Mucosa of rectum (tissue), 2 donors: ENCODE measurements around the gene STEAP4.

Experiments used
- H3K27ac ChIP-seq, 2 donors: one replicate each; pipeline ENCODE4 v1.7.0; 2013; ENCODE audit warnings: inconsistent platforms in 2 of 2, low read depth in 2 of 2, low read length in 2 of 2
- H3K27me3 ChIP-seq, 2 donors: one replicate each; pipeline ENCODE4 v1.7.0; 2013; ENCODE audit warnings: low read length in 2 of 2; ENCODE audit not compliant: control insufficient read depth in 2 of 2, insufficient read depth in 2 of 2
- H3K36me3 ChIP-seq, 2 donors: one replicate each; pipeline ENCODE4 v1.7.0; 2013; ENCODE audit warnings: low read length in 2 of 2; ENCODE audit not compliant: control insufficient read depth in 2 of 2, insufficient read depth in 2 of 2
- H3K4me1 ChIP-seq, 2 donors: one replicate each; pipeline ENCODE4 v1.7.0; 2013; ENCODE audit warnings: low read length in 2 of 2, mild to moderate bottlenecking in 1 of 2; ENCODE audit not compliant: control insufficient read depth in 2 of 2, insufficient read depth in 2 of 2
- H3K4me3 ChIP-seq, 2 donors: one replicate each; pipeline ENCODE4 v1.7.0; 2013; ENCODE audit warnings: low read length in 2 of 2
- H3K9ac ChIP-seq, 2 donors: one replicate each; pipeline ENCODE4 v1.7.0; 2013; ENCODE audit warnings: low read length in 2 of 2, low read depth in 1 of 2, mild to moderate bottlenecking in 1 of 2
- H3K9me3 ChIP-seq, 2 donors: one replicate each; pipeline ENCODE4 v1.7.0; 2013; ENCODE audit warnings: low read length in 2 of 2; ENCODE audit not compliant: control insufficient read depth in 2 of 2
- donor health status: healthy.
- donor health status: Normal muscosa, but diverticular disease.

Gene STEAP4

GRCh38 chr7:88337572-88337971 lies 30.9 kb upstream of the STEAP4 start:
- Histone ChIP-seq H3K9me3 (no peaks in the 10 kb centered on the region), H3K36me3 (no peaks in the 10 kb centered on the region), H3K27ac (no peak overlapping the region), H3K9ac (no peak overlapping the region), H3K27me3 (no peaks in the 10 kb centered on the region), H3K4me1 (no peaks in the 10 kb centered on the region), H3K4me3 (no peak overlapping the region)

- no peaks in the 10 kb centered on the region for H3K36me3 ChIP-seq
- H3K9me3 ChIP-seq = no peaks in the 10 kb centered on the region
- H3K27ac ChIP-seq = no peak overlapping the region
- no peaks in the 10 kb centered on the region for H3K27me3 ChIP-seq
- no peak overlapping the region for H3K9ac ChIP-seq
- H3K4me3 ChIP-seq = no peak overlapping the region
- no peaks in the 10 kb centered on the region for H3K4me1 ChIP-seq
These were observed 24.6 kb upstream of the STEAP4 start for GRCh38 chr7:88331322-88331721.

GRCh38 chr7:88329532-88330463 lies 23.1 kb upstream of the STEAP4 start:
- Histone ChIP-seq H3K9me3 (no peaks in the 10 kb centered on the region), H3K9ac (no peak overlapping the region), H3K27me3 (no peaks in the 10 kb centered on the region), H3K36me3 (no peaks in the 10 kb centered on the region), H3K4me1 (no peaks in the 10 kb centered on the region), H3K4me3 (no peak overlapping the region), H3K27ac (no peak overlapping the region)

GRCh38 chr7:88328787-88329186 lies 22.1 kb upstream of the STEAP4 start:
- no peaks in the 10 kb centered on the region for H3K4me1 ChIP-seq

GRCh38 chr7:88324699-88325098 lies 18.0 kb upstream of the STEAP4 start:
- H3K9ac ChIP-seq = no peak overlapping the region
- no peak overlapping the region for H3K4me3 ChIP-seq
- H3K4me1 ChIP-seq = no peaks in the 10 kb centered on the region
- no peaks in the 10 kb centered on the region for H3K9me3 ChIP-seq
- no peak overlapping the region for H3K27ac ChIP-seq
- no peaks in the 10 kb centered on the region for H3K27me3 ChIP-seq
- no peaks in the 10 kb centered on the region for H3K36me3 ChIP-seq

More at GRCh38 chr7:88328787-88329186, 22.1 kb upstream of the STEAP4 start:
- Histone ChIP-seq H3K27ac (no peak overlapping the region), H3K9me3 (no peaks in the 10 kb centered on the region), H3K36me3 (no peaks in the 10 kb centered on the region), H3K4me3 (no peak overlapping the region), H3K27me3 (no peaks in the 10 kb centered on the region), H3K9ac (no peak overlapping the region)

GRCh38 chr7:88322151-88322550 lies 15.5 kb upstream of the STEAP4 start:
- H3K27ac ChIP-seq = no peak overlapping the region
- no peaks in the 10 kb centered on the region for H3K9me3 ChIP-seq
- no peaks in the 10 kb centered on the region for H3K27me3 ChIP-seq
- H3K4me1 ChIP-seq = no peaks in the 10 kb centered on the region
- H3K36me3 ChIP-seq = no peaks in the 10 kb centered on the region
- no peak overlapping the region for H3K9ac ChIP-seq
- no peak overlapping the region for H3K4me3 ChIP-seq

- H3K4me1 ChIP-seq = no peaks in the 10 kb centered on the region
- H3K4me3 ChIP-seq = no peak overlapping the region
- H3K9ac ChIP-seq = no peak overlapping the region
- no peaks in the 10 kb centered on the region for H3K9me3 ChIP-seq
- H3K27me3 ChIP-seq = no peaks in the 10 kb centered on the region
- H3K36me3 ChIP-seq = no peaks in the 10 kb centered on the region
- no peak overlapping the region for H3K27ac ChIP-seq
These were observed 15.0 kb upstream of the STEAP4 start for GRCh38 chr7:88321694-88322093.

- Histone ChIP-seq H3K27ac (no peak overlapping the region), H3K36me3 (no peaks in the 10 kb centered on the region), H3K4me1 (no peaks in the 10 kb centered on the region), H3K9me3 (no peaks in the 10 kb centered on the region), H3K27me3 (no peaks in the 10 kb centered on the region), H3K9ac (no peak overlapping the region), H3K4me3 (no peak overlapping the region)
These were observed 11.5 kb upstream of the STEAP4 start for GRCh38 chr7:88318196-88318595.

GRCh38 chr7:88317422-88317821 lies 10.7 kb upstream of the STEAP4 start:
- no peak overlapping the region for H3K27ac ChIP-seq
- H3K36me3 ChIP-seq = no peaks in the 10 kb centered on the region
- no peaks in the 10 kb centered on the region for H3K4me1 ChIP-seq
- no peaks in the 10 kb centered on the region for H3K9me3 ChIP-seq
- H3K4me3 ChIP-seq = no peak overlapping the region
- H3K9ac ChIP-seq = no peak overlapping the region
- H3K27me3 ChIP-seq = no peaks in the 10 kb centered on the region

GRCh38 chr7:88316456-88316855 lies 9.8 kb upstream of the STEAP4 start:
- Histone ChIP-seq H3K9ac (no peak overlapping the region), H3K27ac (no peak overlapping the region), H3K4me1 (no peaks in the 10 kb centered on the region), H3K4me3 (no peak overlapping the region), H3K27me3 (no peaks in the 10 kb centered on the region), H3K9me3 (no peaks in the 10 kb centered on the region), H3K36me3 (no peaks in the 10 kb centered on the region)
